GM21360 (cell line): ENCODE measurements around the gene WDR20.

Experiments used
- ATAC-seq: cut with Tn5 transposase; IDR thresholded peaks from one replicate; pipeline ENCODE4 v1.9.1; 2021; ENCODE audit warnings: mild to moderate bottlenecking, moderate library complexity; ENCODE audit not compliant: unreplicated experiment

The WDR20 gene

GRCh38 chr14:102196039-102196901 lies 56.6 kb downstream of the WDR20 start:
- no peak for ATAC-seq

- ATAC-seq = no peak
Measured at GRCh38 chr14:102196902-102197230, 57.2 kb downstream of the WDR20 start.

- no peak for ATAC-seq
Measured at GRCh38 chr14:102197317-102197853, 57.7 kb downstream of the WDR20 start.

- ATAC-seq = no peak
Measured at GRCh38 chr14:102200690-102201352, 61.1 kb downstream of the WDR20 start.

GRCh38 chr14:102201353-102201738 lies 61.6 kb downstream of the WDR20 start:
- no peak for ATAC-seq

- ATAC-seq = no peak
Measured at GRCh38 chr14:102201776-102202175, 62.1 kb downstream of the WDR20 start.

- ATAC-seq = no peak
Measured at GRCh38 chr14:102202944-102203343, 63.2 kb downstream of the WDR20 start.

- ATAC-seq = no peak
Measured at GRCh38 chr14:102203382-102203781, 63.7 kb downstream of the WDR20 start.

- no peak for ATAC-seq
Measured at GRCh38 chr14:102205560-102205959, 65.9 kb downstream of the WDR20 start.

GRCh38 chr14:102206918-102207317 lies 67.2 kb downstream of the WDR20 start:
- ATAC-seq = no peak

GRCh38 chr14:102207831-102208365 lies 68.2 kb downstream of the WDR20 start:
- ATAC-seq = no peak

GRCh38 chr14:102208741-102209140 lies 69.0 kb downstream of the WDR20 start:
- no peak for ATAC-seq

GRCh38 chr14:102209224-102209966 lies 69.7 kb downstream of the WDR20 start:
- no peak for ATAC-seq

GRCh38 chr14:102210421-102211042 lies 70.8 kb downstream of the WDR20 start:
- no peak for ATAC-seq

GRCh38 chr14:102211240-102211639 lies 71.5 kb downstream of the WDR20 start:
- no peak for ATAC-seq

- no peak for ATAC-seq
Measured at GRCh38 chr14:102212356-102212755, 72.7 kb downstream of the WDR20 start.

- ATAC-seq = no peak
Measured at GRCh38 chr14:102212845-102213244, 73.1 kb downstream of the WDR20 start.

- ATAC-seq = no peak
Measured at GRCh38 chr14:102213470-102213869, 73.8 kb downstream of the WDR20 start.

- ATAC-seq = no peak
Measured at GRCh38 chr14:102213984-102214658, 74.4 kb downstream of the WDR20 start.

- ATAC-seq = no peak
Measured at GRCh38 chr14:102215071-102215470, 75.4 kb downstream of the WDR20 start.
